ENCODE measurements around the gene HPS1. TPM values are rescaled to one million over a fixed set of nuclear protein-coding genes. Genes with fewer than 3 reads are reported as not detected.

The HPS1 gene
- total and polyA plus RNA-seq, 2 of the 8 experiments (the other 6 are each of a cell fraction or from before 2014, with no cell fraction given), result 38.7 to 61.7 TPM

GRCh38 chr10:98369801-98370200 lies 76.9 kb downstream of the HPS1 start (continued):
- TF ChIP-seq SP1 (IDR thresholded peaks at IDR 0.05; ENCODE audit: low read depth, low read length) (no peak), POU5F1 (IDR thresholded peaks at IDR 0.05; ENCODE audit: low read depth, low read length) (no peak)

Data from H1 (cell line).